GM21528 (cell line): ENCODE results near the gene WDR47.
"Not testable (repeated sequence)": the region's sequence is repeated elsewhere in the genome, so short reads cannot be mapped to it uniquely, and the experiment has no call there.

Experiments used
- ATAC-seq: cut with Tn5 transposase; IDR thresholded peaks from one replicate; pipeline ENCODE4 v1.9.1; 2021; ENCODE audit warnings: mild to moderate bottlenecking, moderate library complexity; ENCODE audit not compliant: unreplicated experiment, low FRiP score

WDR47 gene

GRCh38 chr1:109056064-109056463 lies 14.2 kb upstream of the WDR47 start:
- ATAC-seq = no peak

GRCh38 chr1:109052145-109052544 lies 10.2 kb upstream of the WDR47 start:
- not testable (repeated sequence) for ATAC-seq

DNA sequence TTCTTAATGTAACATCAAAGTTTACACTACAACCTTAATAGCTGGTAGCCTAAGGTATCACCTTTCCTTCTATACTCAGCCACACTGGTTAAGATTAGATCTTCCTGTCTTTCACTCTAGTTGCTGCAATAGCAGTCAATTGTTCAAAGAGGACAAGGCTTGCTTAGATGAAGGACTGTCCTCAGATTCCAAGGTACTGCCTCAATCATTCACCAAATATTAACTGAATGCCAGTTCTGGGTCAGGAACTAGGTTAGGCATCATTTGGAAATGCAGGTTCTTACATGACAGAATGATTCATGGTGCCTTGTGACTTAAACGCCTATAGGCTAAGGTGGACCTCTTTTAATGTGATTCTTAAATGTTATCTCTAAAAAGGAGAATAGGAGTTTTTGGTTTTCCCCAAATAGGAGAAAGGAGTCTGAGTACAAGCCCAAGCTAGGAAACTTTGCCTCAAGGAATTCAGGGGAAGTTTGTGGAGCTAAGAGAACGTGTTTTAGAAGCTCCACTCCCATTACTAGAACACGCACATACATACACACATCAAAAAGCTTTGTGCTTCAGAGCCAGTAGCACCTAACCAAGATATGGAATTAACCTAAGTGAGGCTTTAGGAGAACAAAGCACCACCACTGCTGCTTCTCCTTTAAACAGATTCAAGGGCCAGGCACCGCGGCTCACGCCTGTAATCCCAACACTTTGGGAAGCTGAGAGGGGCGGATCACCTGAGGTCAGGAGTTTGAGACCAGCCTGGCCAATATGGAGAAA lies 8.5 kb upstream of the WDR47 start:
- ATAC-seq = no peak

GRCh38 chr1:109048335-109048734 lies 6.4 kb upstream of the WDR47 start:
- no peak for ATAC-seq

DNA sequence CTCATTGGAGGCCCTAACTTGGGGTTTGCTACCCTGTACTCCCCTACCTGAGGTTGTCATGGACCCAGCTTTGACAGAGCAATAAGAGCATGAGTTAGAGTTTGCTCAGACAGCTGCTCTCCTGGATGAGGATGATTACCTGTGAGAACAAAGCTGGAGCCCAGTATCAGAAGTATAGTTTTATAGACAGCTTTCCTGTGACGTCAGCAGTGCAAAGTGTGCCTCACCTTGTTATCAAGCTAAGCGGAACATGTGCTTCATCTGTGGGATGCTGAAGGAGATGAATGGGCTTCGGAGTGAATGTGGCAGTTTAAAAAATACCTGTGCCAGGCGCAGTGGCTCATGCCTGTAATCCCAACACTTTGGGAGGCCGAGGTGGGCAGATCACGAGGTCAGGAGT lies 5.4 kb upstream of the WDR47 start:
- ATAC-seq = no peak

- ATAC-seq = no peak
These were observed 4.8 kb upstream of the WDR47 start for GRCh38 chr1:109046671-109047070.

DNA sequence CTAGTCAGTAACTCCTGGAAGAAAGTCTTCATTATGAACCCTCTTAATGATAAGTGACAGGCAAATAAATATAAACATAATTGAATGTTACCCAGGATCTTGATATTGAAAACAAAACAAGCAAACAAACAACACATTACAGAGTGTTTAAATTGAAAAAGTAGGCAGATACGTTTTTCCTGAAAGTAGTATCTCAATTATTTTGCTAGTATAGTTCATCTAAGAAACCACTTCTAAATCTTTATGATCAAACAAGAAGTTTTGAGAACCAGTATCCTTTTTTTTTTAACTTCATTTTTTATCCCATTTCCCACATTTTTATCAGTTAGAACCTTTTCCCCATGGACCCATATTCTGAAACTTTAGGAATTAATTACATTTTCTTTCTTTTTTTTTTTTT lies 3.7 kb upstream of the WDR47 start:
- ATAC-seq = no peak

DNA sequence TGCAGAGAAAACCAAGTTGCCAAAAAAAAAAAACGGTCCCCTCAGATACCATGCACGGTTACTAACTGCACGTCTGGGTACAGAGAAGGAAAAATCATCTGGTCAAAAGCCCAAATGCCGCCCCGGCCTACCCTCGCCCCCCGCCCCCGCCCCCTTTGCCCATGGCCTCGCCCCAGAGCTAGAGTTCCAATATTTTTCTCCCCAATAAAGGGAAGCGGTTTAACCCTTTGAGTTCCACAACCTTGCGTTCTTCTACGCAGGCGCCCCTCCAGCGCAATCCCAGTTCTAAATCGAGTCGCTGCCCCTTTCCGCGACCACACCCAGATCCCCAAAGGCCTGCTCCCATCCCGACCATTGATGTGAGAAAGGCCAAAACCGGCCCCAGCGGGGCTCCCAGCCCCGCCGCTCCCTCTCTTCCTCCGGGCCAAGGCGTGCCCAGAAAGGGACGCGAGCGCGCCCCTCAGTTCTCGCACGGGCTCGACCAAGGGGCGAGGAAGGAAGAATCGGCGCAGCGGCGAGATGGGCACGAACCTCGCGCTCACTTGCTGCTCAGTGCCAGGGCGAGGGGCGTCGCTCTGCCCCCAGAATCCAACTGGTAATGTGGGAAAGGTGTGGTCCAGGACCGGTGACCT lies 797 bp downstream of the WDR47 start:
- peak; percentile 32 for ATAC-seq

DNA sequence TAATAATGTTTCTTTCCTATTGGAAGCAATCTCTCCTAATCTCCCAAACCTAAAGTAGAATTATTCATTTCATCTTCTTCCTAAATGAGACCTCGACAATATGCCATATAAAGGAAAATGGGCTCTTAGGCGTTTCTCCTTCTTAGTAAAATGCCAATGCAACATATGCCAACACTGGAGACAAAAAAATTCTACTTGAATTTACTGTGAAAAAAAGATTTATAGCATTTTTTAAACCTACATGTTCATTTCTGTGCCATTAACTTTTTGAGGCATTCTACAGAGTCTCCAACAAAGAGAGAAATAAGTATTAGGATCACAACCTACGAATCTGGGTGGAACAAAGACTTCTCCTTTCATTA lies 1.3 kb downstream of the WDR47 start:
- no peak for ATAC-seq

GRCh38 chr1:109034382-109034781 lies 7.5 kb downstream of the WDR47 start:
- no peak for ATAC-seq

GRCh38 chr1:109029493-109029892 lies 12.4 kb downstream of the WDR47 start:
- not testable (repeated sequence) for ATAC-seq

DNA sequence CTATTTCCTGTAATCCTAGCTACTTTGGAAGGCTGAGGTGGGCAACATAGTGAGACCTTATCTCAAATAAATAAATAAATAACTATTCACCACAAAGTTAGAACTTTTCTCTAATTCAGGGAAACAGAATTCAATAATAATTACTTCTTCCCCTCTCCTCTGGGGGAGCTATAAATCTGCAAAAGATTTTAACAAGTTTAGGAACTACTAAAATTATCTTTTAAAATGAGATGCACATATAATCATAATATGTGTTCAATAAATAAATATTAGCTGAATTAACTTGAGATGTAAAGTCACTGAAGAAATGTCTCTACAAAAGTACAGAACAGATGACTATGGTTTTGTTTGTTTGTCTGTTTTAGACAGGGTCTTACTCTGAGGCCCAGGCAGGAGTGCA lies 14.1 kb downstream of the WDR47 start:
- ATAC-seq = no peak

DNA sequence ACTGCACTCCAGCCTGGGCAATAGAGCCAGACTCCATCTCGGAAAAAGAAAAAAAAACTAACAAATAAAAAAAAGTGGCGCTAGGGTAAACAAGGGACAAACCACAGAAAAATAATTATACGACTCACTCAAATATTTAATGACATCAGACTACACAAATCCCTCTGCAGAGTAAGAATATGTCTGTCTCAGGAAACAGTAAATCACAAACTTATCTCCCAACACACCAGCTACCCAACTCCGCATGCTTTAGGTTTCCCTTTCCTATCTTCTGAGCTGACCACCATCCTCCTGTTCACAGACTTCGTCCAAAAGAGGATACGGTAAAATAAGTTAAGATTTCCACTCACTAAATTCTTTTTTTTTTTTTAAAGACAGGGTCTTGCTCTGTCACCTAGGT lies 16.2 kb downstream of the WDR47 start:
- no peak for ATAC-seq

DNA sequence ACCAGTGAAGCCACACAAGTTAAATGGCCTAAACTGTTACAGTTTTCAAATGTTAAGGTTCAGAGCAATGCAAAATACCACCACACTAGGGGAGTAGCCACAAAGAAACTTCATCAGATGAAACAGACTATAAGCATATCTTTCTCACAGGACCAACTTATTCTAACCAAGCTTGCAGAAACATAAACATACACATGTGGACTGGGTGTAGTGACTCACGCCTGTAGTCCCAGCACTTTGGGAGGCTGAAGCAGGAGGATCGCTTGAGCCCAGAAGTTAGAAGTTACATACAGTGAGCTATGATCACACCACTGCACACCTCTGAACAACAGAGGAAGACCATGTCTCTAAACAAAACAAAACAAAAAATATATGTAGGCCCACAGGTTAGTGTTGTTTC lies 17.3 kb downstream of the WDR47 start:
- ATAC-seq = no peak

DNA sequence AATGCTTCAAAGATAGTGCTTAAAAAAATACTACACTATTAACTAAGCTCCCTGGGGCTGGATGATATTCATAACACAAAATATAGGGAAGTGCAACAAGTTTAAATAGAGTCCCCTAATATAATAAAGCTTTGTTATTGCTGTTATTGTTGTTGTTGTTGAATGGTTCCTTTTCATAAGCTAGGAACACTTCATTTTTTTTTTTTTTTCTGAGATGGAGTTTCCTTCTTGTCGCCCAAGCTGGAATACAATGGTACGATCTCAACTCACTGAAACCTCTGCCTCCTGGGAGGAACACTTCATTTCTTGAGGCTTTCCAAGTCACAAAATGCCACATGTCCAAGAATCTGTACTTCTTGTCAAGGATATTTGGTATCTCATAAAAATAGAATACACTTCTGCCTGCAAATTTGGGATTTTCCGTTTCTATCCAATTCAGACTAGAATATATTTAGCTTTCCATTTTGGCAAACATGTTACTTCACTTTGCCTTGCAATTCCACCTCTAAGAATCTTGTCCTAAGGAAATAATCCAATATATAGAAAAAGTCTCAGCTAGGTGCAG lies 21.1 kb downstream of the WDR47 start:
- no peak for ATAC-seq

DNA sequence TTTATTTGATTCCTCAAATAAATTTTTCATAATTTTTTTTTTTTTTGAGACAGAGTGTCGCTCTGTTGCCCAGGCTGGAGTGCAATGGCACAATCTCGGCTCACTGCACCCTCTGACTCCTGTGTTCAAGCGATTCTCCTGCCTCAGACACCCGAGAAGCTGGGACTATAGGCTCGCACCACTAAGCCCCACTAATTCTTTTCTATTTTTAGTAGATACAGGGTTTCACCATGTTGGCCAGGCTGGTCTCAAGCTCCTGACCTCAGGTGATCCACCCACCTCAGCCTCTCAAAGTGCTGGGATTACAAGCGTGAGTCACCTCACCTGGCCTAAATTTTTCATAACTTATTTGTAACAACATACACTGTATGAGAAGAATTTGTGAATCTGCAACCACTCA lies 24.2 kb downstream of the WDR47 start:
- not testable (repeated sequence) for ATAC-seq

GRCh38 chr1:109017134-109017533 lies 24.8 kb downstream of the WDR47 start:
- no peak for ATAC-seq

DNA sequence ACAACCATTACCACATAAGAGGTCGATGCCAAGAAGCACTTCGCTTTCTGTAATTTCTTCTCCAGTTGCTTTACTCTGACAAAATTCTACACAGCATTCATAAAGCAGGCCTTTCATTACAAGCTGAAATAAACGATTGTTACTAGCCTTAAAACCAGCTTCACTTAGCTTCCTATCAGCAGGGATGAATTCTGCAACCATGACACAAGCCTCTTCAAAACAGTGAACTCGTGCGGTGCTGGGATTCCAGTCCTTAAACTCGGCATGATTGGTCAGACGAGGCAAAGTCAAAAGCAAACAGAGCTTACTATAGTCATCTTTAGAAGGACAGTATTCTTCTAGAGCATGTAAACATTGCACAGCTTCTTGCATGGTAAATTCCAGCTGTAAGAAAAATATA lies 30.6 kb downstream of the WDR47 start:
- no peak for ATAC-seq

GRCh38 chr1:108996622-108997021 lies 45.3 kb downstream of the WDR47 start:
- ATAC-seq = not testable (repeated sequence)

GRCh38 chr1:108983114-108983513 lies 58.8 kb downstream of the WDR47 start:
- no peak for ATAC-seq

DNA sequence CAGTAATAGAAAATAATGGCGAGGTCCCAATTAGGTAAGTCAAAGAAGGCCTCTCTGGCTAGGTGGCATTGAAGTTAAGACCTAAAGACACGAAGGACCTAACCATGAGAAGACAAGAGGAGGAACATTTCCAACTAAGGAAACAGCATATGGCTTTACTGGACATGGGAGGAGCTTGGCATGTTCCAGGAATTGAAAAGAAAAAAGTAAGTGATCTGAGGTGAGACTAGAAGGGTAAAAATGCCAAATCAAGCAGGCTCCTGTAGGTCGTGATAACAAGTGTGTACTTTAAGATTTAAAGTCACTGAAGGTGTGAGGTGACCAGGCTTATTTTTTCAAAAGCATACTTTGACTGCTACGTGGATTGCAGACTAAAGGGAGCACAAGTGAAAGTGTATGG lies 65.2 kb downstream of the WDR47 start:
- no peak for ATAC-seq

DNA sequence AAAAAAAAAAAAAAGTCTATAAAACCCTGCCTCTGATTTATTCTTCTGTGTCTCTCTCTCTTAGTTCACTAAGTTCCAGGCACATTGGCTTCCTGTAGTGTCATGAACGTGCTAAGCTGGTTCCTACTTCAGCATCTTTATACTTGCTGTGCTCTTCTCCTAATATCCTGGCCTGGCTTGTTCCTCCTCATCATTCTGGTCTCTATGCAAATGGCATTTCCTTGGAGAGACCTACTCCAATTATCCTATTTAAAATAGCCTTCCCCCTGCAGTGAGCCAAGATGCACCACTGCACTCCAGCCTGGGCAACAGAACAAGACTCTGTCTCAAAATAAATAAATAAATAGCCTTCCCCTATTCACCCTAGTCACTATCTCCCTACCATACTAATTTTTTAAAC lies 69.0 kb downstream of the WDR47 start:
- no peak for ATAC-seq
